A673 (cell line): ENCODE data around the gene INHBE. TPM values are rescaled to one million over a fixed set of nuclear protein-coding genes. Genes with fewer than 3 reads are reported as not detected.
"Not testable (repeated sequence)": the region's sequence is repeated elsewhere in the genome, so short reads cannot be mapped to it uniquely, and the experiment has no call there.

Experiments
- BruUV-seq: library from RNA; stranded (reverse); fragments of 400-500 nt; replicated peaks from 2 replicates; lab custom pipeline; 2021; lab: Mats Ljungman, UMichigan
- CTCF ChIA-PET: fragments of 300-600 bp; sonication (Branson Sonifier 250); formaldehyde crosslinking; loops from one replicate; lab custom pipeline; 2022; ENCODE audit warnings: antibody characterized with exemption; lab: Charles Lee
- POLR2A ChIA-PET: fragments of 300-600 bp; sonication (Branson Sonifier 250); formaldehyde crosslinking; loops from one replicate; lab custom pipeline; 2022; ENCODE audit warnings: antibody characterized with exemption; ENCODE audit not compliant: low non-redundant PET; lab: Charles Lee
- DNase-seq: peaks from one replicate; pipeline ENCODE4 v3.0.0-alpha.2; 2015; ENCODE audit warnings: low spot score
- H3K27ac ChIP-seq: fragments of 200-600 bp; sonication (generic); 2 replicates; pipeline ENCODE4 v1.5.1; 2016; ENCODE audit warnings: mixed run types, low read depth, mild to moderate bottlenecking, mixed read lengths, antibody characterized with exemption, low read length; ENCODE audit not compliant: poor library complexity, severe bottlenecking
- H3K27me3 ChIP-seq: fragments of 200-600 bp; sonication (generic); replicated peaks from 2 replicates; pipeline ENCODE4 v1.6.1; 2017; ENCODE audit warnings: mixed run types, low read depth, mild to moderate bottlenecking, mixed read lengths, antibody characterized with exemption, low read length; ENCODE audit not compliant: insufficient read depth, poor library complexity
- H3K36me3 ChIP-seq: fragments of 200-600 bp; sonication (generic); 2 replicates; pipeline ENCODE4 v1.6.1; 2016; ENCODE audit warnings: mixed run types, mild to moderate bottlenecking, mixed read lengths, antibody characterized with exemption, low read length; ENCODE audit not compliant: insufficient read depth, poor library complexity, severe bottlenecking
- H3K4me1 ChIP-seq: fragments of 200-600 bp; sonication (generic); 2 replicates; pipeline ENCODE4 v1.6.1; 2017; ENCODE audit warnings: mixed run types, mild to moderate bottlenecking, mixed read lengths, antibody characterized with exemption, low read length; ENCODE audit not compliant: insufficient read depth, poor library complexity, severe bottlenecking
- H3K4me3 ChIP-seq: fragments of 200-600 bp; sonication (generic); 2 replicates; pipeline ENCODE4 v1.5.1; 2016; ENCODE audit warnings: low read depth, mixed run types, mild to moderate bottlenecking, mixed read lengths, low read length; ENCODE audit not compliant: poor library complexity, severe bottlenecking
- H3K9me3 ChIP-seq: fragments of 200-600 bp; sonication (generic); 2 replicates; pipeline ENCODE4 v1.6.1; 2016; ENCODE audit warnings: mixed run types, low read depth, mild to moderate bottlenecking, mixed read lengths, antibody characterized with exemption, low read length; ENCODE audit not compliant: poor library complexity, severe bottlenecking
- CTCF ChIP-seq: fragments of 300-800, 200-600 bp; sonication (generic); conservative IDR thresholded peaks from 2 replicates; pipeline ENCODE4 v1.5.1; 2017; ENCODE audit warnings: low read depth, mild to moderate bottlenecking, antibody characterized with exemption, low read length, moderate library complexity, mixed read lengths
- EZH2 ChIP-seq: fragments of 200-600 bp; sonication (generic); IDR thresholded peaks from 2 replicates; pipeline ENCODE4 v1.6.1; 2017; ENCODE audit warnings: borderline replicate concordance, low read depth, mild to moderate bottlenecking, mixed read lengths, antibody characterized with exemption, low read length; ENCODE audit not compliant: poor library complexity, severe bottlenecking
- intact Hi-C: fragments of 100-400 bp; cut with micrococcal nuclease; formaldehyde crosslinking; loops from one replicate; pipeline ENCODE4 v1.10.0; 2022; ENCODE audit not compliant: unreplicated experiment
- total RNA-seq: library from RNA; stranded (reverse); gene quantifications from 2 replicates; pipeline ENCODE4 v1.2.3, GENCODE V29; 2021

INHBE gene
- total RNA-seq, 1 experiment from 2014 or later = 0.62 TPM

- Histone ChIP-seq H3K36me3 (peaks cover 52% of the 10 kb centered on the region), H3K4me3 (no peak overlapping the region), H3K9me3 (no peaks in the 10 kb centered on the region), H3K4me1 (peaks cover 9% of the 10 kb centered on the region), H3K27ac (no peak overlapping the region), H3K27me3 (no peaks in the 10 kb centered on the region)
- intact Hi-C loops = no loop called here
- no TSS peak for BruUV-seq
- DNase-seq = peak; percentile 52
- CTCF ChIA-PET = no interaction called here
- TF ChIP-seq CTCF = peak; percentile 42; the same call in 1 of the 2 replicates
- no peak for TF ChIP-seq EZH2
- POLR2A ChIA-PET = interaction anchor here (0.7 kb wide), 1 partner anchor 11 kb away, joined by 4 read pairs; no protein-coding TSS in a partner anchor
Observed at GRCh38 chr12:57491393-57492280, 36.5 kb downstream of the INHBE start.

GRCh38 chr12:57495051-57495701, 40.1 kb downstream of the INHBE start:
- DNase-seq, CTCF ChIA-PET, H3K4me3 ChIP-seq, H3K4me1 ChIP-seq, H3K27ac ChIP-seq, intact Hi-C loops, H3K27me3 ChIP-seq, BruUV-seq, H3K9me3 ChIP-seq, POLR2A ChIA-PET: not testable (repeated sequence)
- H3K36me3 ChIP-seq = peaks cover 66% of the 10 kb centered on the region

- no peaks in the 10 kb centered on the region for H3K4me1 ChIP-seq
- no peak overlapping the region for H3K27ac ChIP-seq
- no peak overlapping the region for H3K4me3 ChIP-seq
- DNase-seq = no peak
- no peak for TF ChIP-seq EZH2
- TF ChIP-seq CTCF = no peak
- H3K36me3 ChIP-seq = peaks cover 66% of the 10 kb centered on the region
- intact Hi-C loops = no loop called here
- CTCF ChIA-PET = no interaction called here
- BruUV-seq = no TSS peak
- no peaks in the 10 kb centered on the region for H3K9me3 ChIP-seq
- POLR2A ChIA-PET = no interaction called here
- H3K27me3 ChIP-seq = no peaks in the 10 kb centered on the region
Observed at GRCh38 chr12:57496822-57497221, 41.7 kb downstream of the INHBE start.
